ENCODE measurements around the gene CEACAM8. TPM values are rescaled to one million over a fixed set of nuclear protein-coding genes. Genes with fewer than 3 reads are reported as not detected.
"Not testable (repeated sequence)": the region's sequence is repeated elsewhere in the genome, so short reads cannot be mapped to it uniquely, and the experiment has no call there.

The CEACAM8 gene
- total RNA-seq, 4 donors from 2014 or later = not detected

GRCh38 chr19:42552086-42553065 lies 42.3 kb downstream of the CEACAM8 start:
- H3K36me3 ChIP-seq = no peaks in the 10 kb centered on the region
- H3K27me3 ChIP-seq = no peaks in the 10 kb centered on the region
- ATAC-seq (no peak), DNase-seq (no peak)
- H3K27ac ChIP-seq = no peak overlapping the region
- in situ Hi-C loops (cut with MboI; ENCODE audit: low sequenced_read_pairs in 4 of 4) (no loop called here), intact Hi-C loops (cut with DNase I; ENCODE audit: low total_unique reads) (no loop called here)
- TF ChIP-seq POLR2A (IDR thresholded peaks at IDR 0.05) (no peak), CTCF (IDR thresholded peaks at IDR 0.05 in 4 of 5, conservative IDR thresholded peaks at IDR 0.05 in 1 of 5) (no peak)
- H3K4me3 ChIP-seq = no peak overlapping the region
- no peaks in the 10 kb centered on the region for H3K4me1 ChIP-seq
- no peaks in the 10 kb centered on the region for H3K9me3 ChIP-seq

GRCh38 chr19:42550521-42550920 lies 44.2 kb downstream of the CEACAM8 start:
- H3K4me3 ChIP-seq; H3K27me3 ChIP-seq; in situ Hi-C loops (cut with MboI; ENCODE audit: low sequenced_read_pairs in 4 of 4); H3K4me1 ChIP-seq; intact Hi-C loops (cut with DNase I; ENCODE audit: low total_unique reads); DNase-seq; ATAC-seq; H3K9me3 ChIP-seq; H3K27ac ChIP-seq; H3K36me3 ChIP-seq: not testable (repeated sequence)

- DNase-seq; in situ Hi-C loops (cut with MboI; ENCODE audit: low sequenced_read_pairs in 4 of 4); H3K36me3 ChIP-seq; H3K4me3 ChIP-seq; intact Hi-C loops (cut with DNase I; ENCODE audit: low total_unique reads); ATAC-seq; H3K27me3 ChIP-seq; H3K9me3 ChIP-seq; H3K27ac ChIP-seq; H3K4me1 ChIP-seq: not testable (repeated sequence)
Observed at GRCh38 chr19:42549067-42549466, 45.7 kb downstream of the CEACAM8 start.

GRCh38 chr19:42548552-42548951 lies 46.2 kb downstream of the CEACAM8 start:
- Histone ChIP-seq H3K27me3 (no peaks in the 10 kb centered on the region), H3K4me3 (no peak overlapping the region), H3K4me1 (no peaks in the 10 kb centered on the region), H3K36me3 (no peaks in the 10 kb centered on the region), H3K27ac (no peak overlapping the region), H3K9me3 (no peaks in the 10 kb centered on the region)
- no peak for DNase-seq
- in situ Hi-C loops (cut with MboI; ENCODE audit: low sequenced_read_pairs in 4 of 4) = no loop called here
- no peak for ATAC-seq
- no peak for TF ChIP-seq POLR2A (IDR thresholded peaks at IDR 0.05)
- no peak for TF ChIP-seq CTCF (IDR thresholded peaks at IDR 0.05 in 4 of 5, conservative IDR thresholded peaks at IDR 0.05 in 1 of 5)
- intact Hi-C loops (cut with DNase I; ENCODE audit: low total_unique reads) = no loop called here

GRCh38 chr19:42547929-42548328 lies 46.8 kb downstream of the CEACAM8 start:
- TF ChIP-seq CTCF (IDR thresholded peaks at IDR 0.05 in 4 of 5, conservative IDR thresholded peaks at IDR 0.05 in 1 of 5) (no peak), POLR2A (IDR thresholded peaks at IDR 0.05) (no peak)
- no peak for DNase-seq
- Histone ChIP-seq H3K4me1 (no peaks in the 10 kb centered on the region), H3K4me3 (no peak overlapping the region), H3K27me3 (no peaks in the 10 kb centered on the region), H3K36me3 (no peaks in the 10 kb centered on the region), H3K9me3 (no peaks in the 10 kb centered on the region), H3K27ac (no peak overlapping the region)
- ATAC-seq = no peak
- in situ Hi-C loops (cut with MboI; ENCODE audit: low sequenced_read_pairs in 4 of 4) = no loop called here
- intact Hi-C loops (cut with DNase I; ENCODE audit: low total_unique reads) = no loop called here
